Neural crest cell (in vitro differentiated cells): ENCODE measurements around the gene BPTF. TPM values are rescaled to one million over a fixed set of nuclear protein-coding genes. Genes with fewer than 3 reads are reported as not detected.
A peak's percentile ranks its signal among the peaks of the same experiment; 100 is the strongest.

Experiments used
- DNase-seq: peaks from one replicate; pipeline ENCODE4 v3.0.0; 2021; ENCODE audit warnings: low read depth, mixed read lengths, low spot score
- H3K27ac Mint-ChIP-seq: one replicate; pipeline ENCODE4 v1.8.0; 2021; ENCODE audit warnings: mild to moderate bottlenecking, mixed read lengths; ENCODE audit not compliant: unreplicated experiment
- H3K27me3 Mint-ChIP-seq: 2 replicates; pipeline ENCODE4 v1.8.0; 2021; ENCODE audit warnings: low read depth, mild to moderate bottlenecking, mixed read lengths
- H3K36me3 Mint-ChIP-seq: 2 replicates; pipeline ENCODE4 v1.8.0; 2021; ENCODE audit warnings: low read depth, mild to moderate bottlenecking, mixed read lengths
- H3K4me1 Mint-ChIP-seq: 2 replicates; pipeline ENCODE4 v1.8.0; 2021; ENCODE audit warnings: mixed read lengths
- H3K4me3 Mint-ChIP-seq: one replicate; pipeline ENCODE4 v1.8.0; 2021; ENCODE audit warnings: mild to moderate bottlenecking, mixed read lengths
- H3K9me3 Mint-ChIP-seq: 2 replicates; pipeline ENCODE4 v1.8.0; 2021; ENCODE audit warnings: mixed read lengths
- CTCF ChIP-seq: fragments of 200-600 bp; sonication (generic); conservative IDR thresholded peaks from 2 replicates; pipeline ENCODE4 v1.5.0; 2021; ENCODE audit warnings: antibody characterized with exemption, mild to moderate bottlenecking
- long read RNA-seq: library from polyadenylated mRNA; unstranded; transcript quantifications from one replicate; pipeline ENCODE4 v2.0.0, GENCODE V29; 2020
- total RNA-seq: library from RNA; stranded (reverse); gene quantifications from 2 replicates; pipeline ENCODE4 v1.2.1, GENCODE V29; 2021

The BPTF gene
- total RNA-seq = 158 and 161 TPM in 2 replicates
- long read RNA-seq, partial matches to known transcripts = 15 of 20 reads
- long read RNA-seq, other reads (novel, unspliced or antisense) = 5 of 20 reads

GRCh38 chr17:67824735-67825626 lies at the start of gene BPTF:
TSS of gene BPTF (plus strand) at chr17:67825503. CDS start at chr17:67825725, 222 bp downstream.
- DNase-seq = peak; percentile 85
- Mint-ChIP-seq H3K27ac (peak within 1 kb of the TSS; percentile 99), H3K4me1 (peaks cover 37% of the 10 kb centered on the region), H3K9me3 (no peaks in the 10 kb centered on the region), H3K27me3 (peaks cover 6% of the 10 kb centered on the region), H3K4me3 (peak within 1 kb of the TSS; percentile 94), H3K36me3 (peaks cover 2% of the 10 kb centered on the region)
- peak; percentile 92 for TF ChIP-seq CTCF

DNA sequence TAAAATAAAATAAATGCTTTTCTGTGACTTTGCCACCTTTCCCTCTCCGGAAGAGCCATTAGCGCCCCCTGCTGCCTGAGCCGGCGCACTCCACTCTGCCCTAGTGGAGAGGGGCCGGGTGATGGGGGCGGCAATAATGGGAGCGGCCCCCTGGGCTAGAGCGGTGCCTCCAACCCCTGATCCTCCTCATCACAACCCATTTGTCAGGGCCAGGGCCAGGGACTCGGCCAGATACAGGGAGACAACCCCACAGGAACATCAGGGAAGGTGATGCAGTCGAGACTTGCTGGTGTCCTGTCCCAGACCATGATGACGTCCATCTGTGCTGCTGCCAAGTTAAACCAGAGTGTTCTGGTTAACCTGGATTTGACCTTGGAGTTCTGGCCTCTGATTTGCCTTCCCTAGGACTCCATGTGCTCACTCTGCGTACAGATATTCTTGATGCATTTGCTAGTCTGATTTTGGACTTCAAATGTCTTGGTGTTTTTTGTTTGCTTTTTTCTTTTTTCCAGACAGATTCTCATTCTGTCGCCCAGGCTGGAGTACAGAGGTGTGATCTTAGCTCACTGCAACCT lies 46.1 kb upstream of the BPTF start:
- no peaks in the 10 kb centered on the region for H3K36me3 Mint-ChIP-seq
- no peaks in the 10 kb centered on the region for H3K27me3 Mint-ChIP-seq
- no peaks in the 10 kb centered on the region for H3K4me1 Mint-ChIP-seq
- H3K9me3 Mint-ChIP-seq = no peaks in the 10 kb centered on the region
- no peak overlapping the region for H3K27ac Mint-ChIP-seq
- DNase-seq = peak; percentile 38
- H3K4me3 Mint-ChIP-seq = no peak overlapping the region
- TF ChIP-seq CTCF = peak; percentile 67

DNA sequence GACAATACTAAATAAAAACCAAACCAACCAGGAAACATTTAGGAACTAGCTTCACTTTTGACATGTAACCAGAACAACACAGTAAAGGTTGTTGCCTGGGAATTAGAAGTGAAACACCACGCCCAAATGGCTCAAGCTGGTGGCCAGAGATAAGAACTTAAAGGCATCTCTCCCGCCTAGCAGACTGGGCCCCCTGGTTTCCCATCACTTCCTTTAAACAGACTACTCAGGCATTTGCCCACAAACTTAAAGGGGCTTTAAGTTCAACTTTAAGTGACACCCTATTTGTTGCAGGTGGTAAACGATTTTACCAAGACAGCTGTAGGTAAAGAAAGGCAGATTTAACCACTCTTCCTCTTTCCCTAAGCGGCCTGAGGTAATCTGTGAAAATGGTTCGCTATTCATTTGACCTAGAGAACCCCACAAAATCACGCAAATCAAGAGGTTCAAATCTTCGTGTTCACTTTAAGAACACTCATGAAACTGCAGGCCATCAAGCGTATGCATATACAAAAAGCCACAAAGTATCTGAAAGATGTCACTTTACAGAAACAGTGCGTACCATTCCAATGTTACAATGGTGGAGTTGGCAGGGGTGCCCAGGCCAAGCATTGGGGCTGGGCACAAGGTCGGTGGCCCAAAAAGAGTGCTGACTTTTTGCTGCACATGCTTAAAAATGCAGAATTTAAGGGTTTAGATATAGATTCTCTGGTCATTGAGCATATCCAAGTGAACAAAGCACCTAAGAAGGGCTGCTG lies 40.8 kb upstream of the BPTF start:
- DNase-seq = no peak
- Mint-ChIP-seq H3K27me3 (peaks cover 6% of the 10 kb centered on the region), H3K4me1 (no peaks in the 10 kb centered on the region), H3K27ac (no peak overlapping the region), H3K36me3 (no peaks in the 10 kb centered on the region), H3K9me3 (no peaks in the 10 kb centered on the region), H3K4me3 (no peak overlapping the region)
- no peak for TF ChIP-seq CTCF

- H3K27ac Mint-ChIP-seq = no peak overlapping the region
- TF ChIP-seq CTCF = no peak
- no peaks in the 10 kb centered on the region for H3K9me3 Mint-ChIP-seq
- no peak for DNase-seq
- H3K36me3 Mint-ChIP-seq = no peaks in the 10 kb centered on the region
- no peaks in the 10 kb centered on the region for H3K4me1 Mint-ChIP-seq
- H3K4me3 Mint-ChIP-seq = no peak overlapping the region
- peaks cover 6% of the 10 kb centered on the region for H3K27me3 Mint-ChIP-seq
These were observed 40.2 kb upstream of the BPTF start for GRCh38 chr17:67785122-67785477.

- DNase-seq = no peak
- no peak for TF ChIP-seq CTCF
- no peak overlapping the region for H3K27ac Mint-ChIP-seq
- no peaks in the 10 kb centered on the region for H3K4me1 Mint-ChIP-seq
- H3K36me3 Mint-ChIP-seq = no peaks in the 10 kb centered on the region
- no peak overlapping the region for H3K4me3 Mint-ChIP-seq
- no peaks in the 10 kb centered on the region for H3K9me3 Mint-ChIP-seq
- peaks cover 6% of the 10 kb centered on the region for H3K27me3 Mint-ChIP-seq
These were observed 39.8 kb upstream of the BPTF start for GRCh38 chr17:67785504-67785903.
